Activated CD8-positive, alpha-beta T cell treated with anti-CD3 and anti-CD28 coated beads for 36 hours (primary cell): Measurements from ENCODE around the gene TMEM141. TPM values are rescaled to one million over a fixed set of nuclear protein-coding genes. Genes with fewer than 3 reads are reported as not detected.
A peak's percentile ranks its signal among the peaks of the same experiment; 100 is the strongest.
"Not testable (repeated sequence)": the region's sequence is repeated elsewhere in the genome, so short reads cannot be mapped to it uniquely, and the experiment has no call there.

Experiments
- ATAC-seq: fragments of 200-7000 bp; cut with Tn5 transposase; one replicate; pipeline ENCODE4 v1.10.0; 2021; ENCODE audit warnings: mild to moderate bottlenecking, moderate library complexity
- CTCF ChIA-PET: fragments of 350-600 bp; sonication (Branson Sonifier 250); formaldehyde crosslinking; loops from one replicate; lab custom pipeline; 2021; ENCODE audit warnings: antibody characterized with exemption; lab: Charles Lee
- POLR2A ChIA-PET: fragments of 350-600 bp; sonication (Branson Sonifier 250); formaldehyde crosslinking; loops from one replicate; lab custom pipeline; 2021; ENCODE audit warnings: antibody characterized with exemption; lab: Charles Lee
- DNase-seq: peaks from one replicate; pipeline ENCODE4 v3.0.0-alpha.2; 2020
- H3K27ac Mint-ChIP-seq: one replicate; pipeline ENCODE4 v1.8.0; 2021; ENCODE audit warnings: mild to moderate bottlenecking, mixed read lengths
- H3K27me3 Mint-ChIP-seq: one replicate; pipeline ENCODE4 v1.8.0; 2021; ENCODE audit warnings: mixed read lengths
- H3K36me3 Mint-ChIP-seq: one replicate; pipeline ENCODE4 v1.8.0; 2021; ENCODE audit warnings: low read depth, mixed read lengths
- H3K4me1 Mint-ChIP-seq: one replicate; pipeline ENCODE4 v1.8.0; 2021; ENCODE audit warnings: low read depth, mixed read lengths
- H3K4me3 Mint-ChIP-seq: one replicate; pipeline ENCODE4 v1.8.0; 2021; ENCODE audit warnings: mild to moderate bottlenecking, moderate library complexity, mixed read lengths
- H3K9me3 Mint-ChIP-seq: one replicate; pipeline ENCODE4 v1.8.0; 2021; ENCODE audit warnings: mixed read lengths
- CTCF ChIP-seq: fragments of 200-600 bp; IDR thresholded peaks from one replicate; pipeline ENCODE4 v1.8.0; 2022; ENCODE audit warnings: antibody characterized with exemption, mild to moderate bottlenecking
- intact Hi-C: fragments of 100-400 bp; cut with micrococcal nuclease; formaldehyde crosslinking; loops from one replicate; pipeline ENCODE4 v1.10.0; 2022
- microRNA-seq: library from miRNA; unstranded; fragments of <30 nt; microRNA quantifications from one replicate; pipeline ENCODE4 v1.2.0, GENCODE V29; 2022; ENCODE audit warnings: borderline microRNAs expressed, borderline replicate concordance
- total RNA-seq, 2 experiments: library from RNA; stranded (reverse); gene quantifications; one replicate each; pipeline ENCODE4 v1.2.3, GENCODE V29; 2021

The TMEM141 gene
- total RNA-seq, 2 experiments from 2014 or later, result 50.6 to 51.1 TPM

GRCh38 chr9:136842380-136842948 lies 51.3 kb downstream of the TMEM141 start, which contains the start of gene AJM1:
AJM1 (plus strand) TSS chr9:136842478; CDS start chr9:136844415, 1,937 bp downstream.
- Mint-ChIP-seq H3K4me1 (peaks cover 15% of the 10 kb centered on the region), H3K27me3 (peaks cover 11% of the 10 kb centered on the region), H3K4me3 (peak within 1 kb of the TSS; percentile 72)
- intact Hi-C loops, result loop anchor here (5.0 kb wide), 1 partner anchor 55 kb away; no protein-coding TSS in a partner anchor
- DNase-seq (peak; percentile 87), ATAC-seq (peak; percentile 90)
- H3K36me3 Mint-ChIP-seq, H3K27ac Mint-ChIP-seq, H3K9me3 Mint-ChIP-seq: not testable (repeated sequence)
- peak; percentile 90 for TF ChIP-seq CTCF
- ChIA-PET CTCF (interaction anchor here (0.6 to 3.5 kb wide), 40 partner anchors 10 to 404 kb away, joined by 3 to 22 read pairs (median 5); partner anchors contain the start of genes ABCA2, EDF1, MAMDC4 and NPDC1), POLR2A (interaction anchor here (0.6 to 1.5 kb wide), 6 partner anchors 14 to 304 kb away, joined by 3 to 4 read pairs (median 4); partner anchors contain the start of gene RABL6)

Small RNA genes lying within 50 kb of the gene (microRNA-seq; reads per million reads assigned to microRNA genes)
- gene MIR4292 (not detected), gene MIR6722 (not detected)

Other genes starting within 250 kb of the TMEM141 start
- 10 to 100 TPM; 45.7 to 47.6 TPM for gene NOTCH1, start 245.3 kb upstream of the TMEM141 start, total RNA-seq
- gene EGFL7, start 128.4 kb upstream of the TMEM141 start, total RNA-seq, result 1 to 10 TPM; 1.1 to 1.6 TPM
- 10 to 100 TPM; 11.3 to 11.8 TPM for gene AGPAT2, start 103.9 kb upstream of the TMEM141 start, total RNA-seq
- under 1 TPM in 1 of 2 experiments, not detected in 1; 0.14 TPM for gene DIPK1B, start 78.8 kb upstream of the TMEM141 start, total RNA-seq
- gene LCN10, start 48.4 kb upstream of the TMEM141 start, total RNA-seq, result 1 to 10 TPM; 2.6 to 3.2 TPM
- not detected for gene LCN6, start 42.8 kb upstream of the TMEM141 start, total RNA-seq
- not detected for gene LCN8, start 33.1 kb upstream of the TMEM141 start, total RNA-seq
- gene LCN15, start 26.8 kb upstream of the TMEM141 start, total RNA-seq, result not detected
- under 1 TPM; 0.20 to 0.34 TPM for gene CCDC183, start 5.0 kb downstream of the TMEM141 start, total RNA-seq
- 10 to 100 TPM; 85.6 to 86.6 TPM for gene RABL6, start 16.6 kb downstream of the TMEM141 start, total RNA-seq
- gene AJM1, start 51.1 kb downstream of the TMEM141 start, total RNA-seq, result 1 to 10 TPM; 5.8 to 6.4 TPM
- gene PHPT1, start 58.1 kb downstream of the TMEM141 start, total RNA-seq, result 100 to 1,000 TPM; 123 to 124 TPM
- 10 to 100 TPM; 18.5 to 19.1 TPM for gene MAMDC4, start 61.0 kb downstream of the TMEM141 start, total RNA-seq
- gene EDF1, start 75.0 kb downstream of the TMEM141 start, total RNA-seq, result 100 to 1,000 TPM; 254 to 270 TPM
- gene TRAF2, start 95.2 kb downstream of the TMEM141 start, total RNA-seq, result 10 to 100 TPM; 34.8 to 40.5 TPM
- 10 to 100 TPM; 53.4 to 54.0 TPM for gene FBXW5, start 153.4 kb downstream of the TMEM141 start, total RNA-seq
- gene C8G, start 153.9 kb downstream of the TMEM141 start, total RNA-seq, result under 1 TPM in 1 of 2 experiments, not detected in 1; 0.83 TPM
- 1 to 10 TPM; 1.3 to 2.1 TPM for gene LCN12, start 160.9 kb downstream of the TMEM141 start, total RNA-seq
- not detected for gene PTGDS, start 186.2 kb downstream of the TMEM141 start, total RNA-seq
- gene LCNL1, start 191.6 kb downstream of the TMEM141 start, total RNA-seq, result not detected
- 10 to 100 TPM; 60.5 to 61.8 TPM for gene PAXX, start 201.1 kb downstream of the TMEM141 start, total RNA-seq
- gene CLIC3, start 205.2 kb downstream of the TMEM141 start, total RNA-seq, result not detected
- 10 to 100 TPM; 11.8 to 16.2 TPM for gene ABCA2, start 236.9 kb downstream of the TMEM141 start, total RNA-seq
- gene FUT7, start 240.7 kb downstream of the TMEM141 start, total RNA-seq, result under 1 TPM in 1 of 2 experiments, not detected in 1; 0.09 TPM